CD4-positive, alpha-beta T cell (primary cell): Measurements from ENCODE around the gene EEF1G. TPM values are rescaled to one million over a fixed set of nuclear protein-coding genes. Genes with fewer than 3 reads are reported as not detected.

Source experiments
- ATAC-seq: fragments of 200-7000 bp; cut with Tn5 transposase; one replicate; pipeline ENCODE4 v1.10.0; 2022; ENCODE audit warnings: mild to moderate bottlenecking; ENCODE audit not compliant: poor library complexity
- CTCF ChIA-PET: fragments of 350-600 bp; sonication (Branson Sonifier 250); formaldehyde crosslinking; loops from one replicate; lab custom pipeline; 2021; ENCODE audit warnings: antibody characterized with exemption, inconsistent platforms; lab: Charles Lee
- POLR2A ChIA-PET: fragments of 350-600 bp; sonication (Branson Sonifier 250); formaldehyde crosslinking; loops from one replicate; lab custom pipeline; 2021; ENCODE audit warnings: antibody characterized with exemption, inconsistent platforms; lab: Charles Lee
- DNase-seq, 14 experiments: peaks; one replicate each; pipeline ENCODE4 v3.0.0-alpha.2; 2013 to 2020; ENCODE audit warnings: mixed read lengths in 2 of 14
- H3K27ac ChIP-seq, 2 donors: one replicate each; pipeline versions ENCODE4 v1.5.1 to v1.7.0; 2013; ENCODE audit warnings: low read length in 2 of 2, low read depth in 1 of 2, mild to moderate bottlenecking in 1 of 2
- H3K27me3 ChIP-seq, 2 experiments: 1 replicate in 1 of 2; 2 replicates in 1 of 2; pipeline versions ENCODE4 v1.6.1 to v1.7.0; 2013; ENCODE audit warnings: low read length in 2 of 2, control low read depth in 1 of 2, mild to moderate bottlenecking in 1 of 2, moderate library complexity in 1 of 2; ENCODE audit not compliant: insufficient read depth in 2 of 2, control insufficient read depth in 1 of 2
- H3K36me3 ChIP-seq: one replicate; pipeline ENCODE4 v1.6.1; 2013; ENCODE audit warnings: low read length, control low read depth; ENCODE audit not compliant: insufficient read depth
- H3K4me1 ChIP-seq: one replicate; pipeline ENCODE4 v1.6.1; 2013; ENCODE audit warnings: low read length, control low read depth; ENCODE audit not compliant: insufficient read depth
- H3K4me3 ChIP-seq: one replicate; pipeline ENCODE4 v1.5.1; 2013; ENCODE audit warnings: mild to moderate bottlenecking, low read length, moderate library complexity
- H3K9me3 ChIP-seq, 2 experiments: 1 replicate in 1 of 2; 2 replicates in 1 of 2; pipeline versions ENCODE4 v1.6.1 to v1.7.0; 2013; ENCODE audit warnings: low read length in 2 of 2, mild to moderate bottlenecking in 2 of 2, control low read depth in 1 of 2, moderate library complexity in 1 of 2; ENCODE audit not compliant: control insufficient read depth in 1 of 2, insufficient read depth in 1 of 2
- H3K27ac Mint-ChIP-seq: one replicate; pipeline ENCODE4 v1.8.0; 2020; ENCODE audit warnings: mixed read lengths
- H3K27me3 Mint-ChIP-seq: one replicate; pipeline ENCODE4 v1.8.0; 2021; ENCODE audit warnings: mixed read lengths
- H3K36me3 Mint-ChIP-seq: one replicate; pipeline ENCODE4 v1.8.0; 2021; ENCODE audit warnings: low read depth, mixed read lengths
- H3K4me1 Mint-ChIP-seq: one replicate; pipeline ENCODE4 v1.8.0; 2021; ENCODE audit warnings: low read depth, mixed read lengths
- H3K4me3 Mint-ChIP-seq: one replicate; pipeline ENCODE4 v1.8.0; 2020; ENCODE audit warnings: mild to moderate bottlenecking, mixed read lengths
- H3K9me3 Mint-ChIP-seq: one replicate; pipeline ENCODE4 v1.8.0; 2020; ENCODE audit warnings: mixed read lengths
- CTCF ChIP-seq: fragments of 200-600 bp; IDR thresholded peaks from one replicate; pipeline ENCODE4 v1.8.0; 2022; ENCODE audit warnings: antibody characterized with exemption, mild to moderate bottlenecking
- intact Hi-C, 2 experiments: fragments of 100-400 bp; cut with DNase I in 1 of 2; cut with micrococcal nuclease in 1 of 2; formaldehyde crosslinking; loops; one replicate each; pipeline versions ENCODE4 v1.15.1 to v1.9.0; 2023 to 2025; cut with DNase I, micrococcal nuclease
- total RNA-seq, 174 experiments: library from RNA in 2 of 174; stranded (reverse) in 2 of 174; gene quantifications; one replicate each; pipeline ENCODE4 v1.2.3 and lab custom pipeline; 2021 to 2026

EEF1G gene
- total RNA-seq, 2 experiments from 2014 or later, result 2,181 to 2,269 TPM

- H3K27ac Mint-ChIP-seq, result peak overlapping the region; percentile 90
- ChIA-PET POLR2A (interaction anchor here (0.8 to 6.3 kb wide), 5 partner anchors 12 to 117 kb away, joined by 3 to 122 read pairs (median 10); no protein-coding TSS in a partner anchor), CTCF (interaction anchor here (4.1 to 10.9 kb wide), 2 partner anchors 15 to 117 kb away, joined by 35 to 251 read pairs; no protein-coding TSS in a partner anchor)
- H3K36me3 Mint-ChIP-seq, result peaks cover 43% of the 10 kb centered on the region
- H3K27me3 Mint-ChIP-seq, result no peaks in the 10 kb centered on the region
- peaks cover 29% of the 10 kb centered on the region for H3K36me3 ChIP-seq
- peak overlapping the region; percentile 99 for H3K4me3 Mint-ChIP-seq
- peak overlapping the region; percentile 22 to 25 for H3K27ac ChIP-seq
- H3K27me3 ChIP-seq, result no peaks in the 10 kb centered on the region
- DNase-seq, result peak in 2 of 14 experiments; percentile 56 to 64
- peaks cover 70% of the 10 kb centered on the region for H3K4me1 Mint-ChIP-seq
- no peaks in the 10 kb centered on the region for H3K9me3 Mint-ChIP-seq
- H3K9me3 ChIP-seq, result no peaks in the 10 kb centered on the region
- no peak for TF ChIP-seq CTCF
- ATAC-seq, result no peak
- intact Hi-C loops, result loop anchor here (2.0 to 10.0 kb wide), 4 partner anchors 44 to 576 kb away; partner anchors contain the start of gene FTH1 (in 1 of the 2)
- peak overlapping the region; percentile 97 for H3K4me3 ChIP-seq
- peaks cover 89% of the 10 kb centered on the region for H3K4me1 ChIP-seq
Observed at GRCh38 chr11:62540804-62541701, 32.6 kb downstream of the EEF1G start.

- peaks cover 42% of the 10 kb centered on the region for H3K36me3 Mint-ChIP-seq
- DNase-seq, result peak in 11 of 14 experiments; percentile 22 to 75 (median 49)
- ChIA-PET POLR2A (interaction anchor here (0.9 to 2.3 kb wide), 2 partner anchors 9 to 13 kb away, joined by 3 to 10 read pairs; no protein-coding TSS in a partner anchor), CTCF (interaction anchor here (4.1 to 10.9 kb wide), 2 partner anchors 17 to 115 kb away, joined by 35 to 251 read pairs; no protein-coding TSS in a partner anchor)
- ATAC-seq, result no peak
- peaks cover 77% of the 10 kb centered on the region for H3K4me1 ChIP-seq
- H3K27ac ChIP-seq, result peak overlapping the region; percentile 51 to 52
- no peaks in the 10 kb centered on the region for H3K27me3 ChIP-seq
- no peaks in the 10 kb centered on the region for H3K9me3 Mint-ChIP-seq
- no peaks in the 10 kb centered on the region for H3K9me3 ChIP-seq
- no peak for TF ChIP-seq CTCF
- H3K4me3 ChIP-seq, result peak overlapping the region; percentile 23
- H3K4me3 Mint-ChIP-seq, result peak overlapping the region; percentile 66
- no peaks in the 10 kb centered on the region for H3K27me3 Mint-ChIP-seq
- intact Hi-C loops, result no loop called here
- peaks cover 45% of the 10 kb centered on the region for H3K36me3 ChIP-seq
- peak overlapping the region; percentile 55 for H3K27ac Mint-ChIP-seq
- peaks cover 63% of the 10 kb centered on the region for H3K4me1 Mint-ChIP-seq
Observed at GRCh38 chr11:62539238-62539925, 34.3 kb downstream of the EEF1G start.
